ACC112 (cell line): Measurements from ENCODE around the gene CFHR1.
A peak's percentile ranks its signal among the peaks of the same experiment; 100 is the strongest.
"Not testable (repeated sequence)": the region's sequence is repeated elsewhere in the genome, so short reads cannot be mapped to it uniquely, and the experiment has no call there.

Source experiments
- H2AFZ ChIP-seq: fragments of 200-600 bp; sonication (generic); one replicate; pipeline ENCODE4 v1.6.0; 2017; ENCODE audit warnings: antibody characterized with exemption, low read length; ENCODE audit not compliant: unreplicated experiment
- H3K27ac ChIP-seq: fragments of 200-600 bp; sonication (generic); 2 replicates; pipeline ENCODE4 v1.5.1; 2014; ENCODE audit warnings: low read depth, mild to moderate bottlenecking, antibody characterized with exemption, low read length, moderate library complexity
- H3K27me3 ChIP-seq: fragments of 200-600 bp; sonication (generic); 2 replicates; pipeline ENCODE4 v1.6.1; 2014; ENCODE audit warnings: mild to moderate bottlenecking, antibody characterized with exemption, low read length, moderate library complexity, mixed read lengths; ENCODE audit not compliant: insufficient read depth
- H3K36me3 ChIP-seq: fragments of 200-600 bp; sonication (generic); 2 replicates; pipeline ENCODE4 v1.6.1; 2016; ENCODE audit warnings: mild to moderate bottlenecking, antibody characterized with exemption, low read length, moderate library complexity, mixed read lengths; ENCODE audit not compliant: insufficient read depth
- H3K4me1 ChIP-seq: fragments of 200-600 bp; sonication (generic); one replicate; pipeline ENCODE4 v1.6.1; 2016; ENCODE audit warnings: low read length, mixed read lengths; ENCODE audit not compliant: insufficient read depth, unreplicated experiment, control insufficient read depth
- H3K4me3 ChIP-seq: fragments of 200-600 bp; sonication (generic); 2 replicates; pipeline ENCODE4 v1.5.1; 2014; ENCODE audit warnings: mild to moderate bottlenecking, low read depth, low read length
- H3K79me2 ChIP-seq: fragments of 200-600 bp; sonication (generic); one replicate; pipeline ENCODE4 v1.6.0; 2016; ENCODE audit warnings: low read length; ENCODE audit not compliant: control insufficient read depth, unreplicated experiment, insufficient read depth

CFHR1 gene

DNA sequence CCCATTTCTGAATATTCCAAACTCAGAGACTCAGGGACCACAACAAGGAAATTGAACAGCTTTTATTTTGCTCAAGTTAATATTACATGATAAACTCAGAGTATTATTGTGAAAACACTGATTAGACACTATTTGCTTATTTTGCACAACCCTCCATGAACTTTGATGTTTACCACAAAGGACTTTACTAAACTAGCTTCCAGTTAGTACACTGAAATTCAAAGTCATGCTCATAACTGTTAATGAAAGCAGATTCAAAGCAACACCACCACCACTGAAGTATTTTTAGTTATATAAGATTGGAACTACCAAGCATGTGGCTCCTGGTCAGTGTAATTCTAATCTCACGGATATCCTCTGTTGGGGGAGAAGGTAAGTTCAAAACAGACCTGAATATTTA, at the start of gene CFHR1:
Gene CFHR1, plus strand, starts transcription at position 201 of the 400 bp plus-strand sequence. Its CDS starts 114 bp downstream, at position 315.
- H3K4me1 ChIP-seq, H3K4me3 ChIP-seq, H3K79me2 ChIP-seq, H3K36me3 ChIP-seq, H2AFZ ChIP-seq, H3K27ac ChIP-seq, H3K27me3 ChIP-seq: not testable (repeated sequence)

DNA sequence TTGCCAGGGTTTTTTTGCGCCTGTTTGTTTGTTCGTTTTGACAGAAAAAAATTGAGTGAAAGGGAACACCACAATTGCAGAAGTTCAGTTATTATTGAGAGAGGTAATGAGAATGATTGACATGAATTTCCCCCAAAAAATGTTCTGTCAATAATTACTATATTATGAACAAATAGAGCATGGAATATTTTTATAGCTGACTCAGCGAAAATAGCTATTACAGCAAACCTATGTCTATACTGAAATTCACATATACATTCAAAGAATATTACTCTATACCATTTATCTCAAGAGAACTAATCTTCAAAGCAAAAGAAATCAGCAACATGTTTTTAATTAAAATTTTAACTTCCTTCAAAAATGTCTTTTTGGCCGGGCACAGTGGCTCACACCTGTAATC, 49.7 kb upstream of the CFHR1 start:
- not testable (repeated sequence) for H3K36me3 ChIP-seq, H3K4me3 ChIP-seq, H3K27me3 ChIP-seq, H3K27ac ChIP-seq, H2AFZ ChIP-seq, H3K79me2 ChIP-seq, H3K4me1 ChIP-seq

DNA sequence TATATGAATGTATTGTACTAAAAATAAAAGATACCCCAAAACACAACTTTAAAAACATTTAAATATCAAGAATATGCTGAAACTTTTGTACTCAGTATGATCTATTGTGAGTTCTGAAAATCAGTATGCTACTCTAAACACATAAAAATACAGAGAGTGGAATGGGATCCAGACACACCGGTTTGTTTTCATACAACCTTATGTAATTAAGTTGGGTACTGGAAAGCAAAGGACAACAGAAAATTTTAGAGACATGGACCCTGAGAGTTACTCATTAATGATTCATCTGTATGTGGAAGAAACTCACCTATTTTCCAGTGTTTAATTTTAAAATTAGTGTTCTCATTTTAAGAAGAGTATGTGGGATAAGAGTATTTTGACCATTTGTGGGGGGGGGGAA, 45.8 kb upstream of the CFHR1 start:
- H2AFZ ChIP-seq: no peak overlapping the region
- no peaks in the 10 kb centered on the region for H3K4me1 ChIP-seq
- no peaks in the 10 kb centered on the region for H3K27me3 ChIP-seq
- no peak overlapping the region for H3K27ac ChIP-seq
- H3K4me3 ChIP-seq: no peak overlapping the region
- H3K79me2 ChIP-seq: no peaks in the 10 kb centered on the region
- no peaks in the 10 kb centered on the region for H3K36me3 ChIP-seq

DNA sequence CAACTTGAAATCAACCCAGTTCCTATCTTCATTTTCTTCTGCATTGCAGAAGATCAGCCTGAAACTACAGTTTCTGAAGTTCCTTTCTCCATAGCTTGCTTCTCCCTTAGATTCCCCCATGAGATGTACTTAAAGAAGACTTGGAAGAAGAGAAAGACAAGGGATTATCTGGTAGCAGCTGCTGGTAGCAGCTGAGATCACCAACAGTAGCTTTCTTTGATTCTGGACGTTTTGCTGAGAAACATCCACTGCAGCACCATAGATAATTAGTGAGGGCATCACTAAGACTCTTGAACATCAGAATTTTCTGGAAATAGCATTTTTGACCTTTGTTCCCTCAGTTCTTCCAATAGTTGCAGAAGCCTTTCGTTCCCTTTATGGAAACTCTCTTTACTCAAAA, 45.4 kb upstream of the CFHR1 start:
- Histone ChIP-seq H3K79me2 (no peaks in the 10 kb centered on the region), H3K4me3 (no peak overlapping the region), H2AFZ (peak overlapping the region; percentile 7), H3K27me3 (no peaks in the 10 kb centered on the region), H3K27ac (no peak overlapping the region), H3K36me3 (no peaks in the 10 kb centered on the region), H3K4me1 (no peaks in the 10 kb centered on the region)

DNA sequence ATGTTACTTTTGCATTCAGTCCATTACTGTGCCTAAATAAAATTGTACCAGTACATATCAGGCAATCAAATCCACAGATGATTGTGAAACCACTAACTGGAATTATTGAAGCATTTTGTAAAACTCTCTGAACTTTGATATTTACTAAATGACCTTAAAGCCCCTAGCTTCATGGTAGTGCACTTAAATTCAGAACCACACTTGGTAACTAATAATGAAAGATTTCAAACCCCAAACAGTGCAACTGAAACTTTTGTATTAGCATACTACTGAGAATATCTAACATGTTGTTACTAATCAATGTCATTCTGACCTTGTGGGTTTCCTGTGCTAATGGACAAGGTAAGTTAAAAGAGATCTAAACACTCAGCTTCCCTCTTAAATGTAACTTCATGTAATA, 44.9 kb upstream of the CFHR1 start, which contains the start of gene CFHR3:
Gene CFHR3, plus strand, starts transcription at position 238 of the 400 bp plus-strand sequence. Its CDS starts 47 bp downstream, at position 285.
- H3K27ac ChIP-seq: no peak within 1 kb of the TSS
- H3K4me3 ChIP-seq: no peak within 1 kb of the TSS
- peak within 1 kb of the TSS; percentile 7 for H2AFZ ChIP-seq
- no peaks in the 10 kb centered on the region for H3K79me2 ChIP-seq
- no peaks in the 10 kb centered on the region for H3K27me3 ChIP-seq
- H3K36me3 ChIP-seq: no peaks in the 10 kb centered on the region
- H3K4me1 ChIP-seq: no peaks in the 10 kb centered on the region

DNA sequence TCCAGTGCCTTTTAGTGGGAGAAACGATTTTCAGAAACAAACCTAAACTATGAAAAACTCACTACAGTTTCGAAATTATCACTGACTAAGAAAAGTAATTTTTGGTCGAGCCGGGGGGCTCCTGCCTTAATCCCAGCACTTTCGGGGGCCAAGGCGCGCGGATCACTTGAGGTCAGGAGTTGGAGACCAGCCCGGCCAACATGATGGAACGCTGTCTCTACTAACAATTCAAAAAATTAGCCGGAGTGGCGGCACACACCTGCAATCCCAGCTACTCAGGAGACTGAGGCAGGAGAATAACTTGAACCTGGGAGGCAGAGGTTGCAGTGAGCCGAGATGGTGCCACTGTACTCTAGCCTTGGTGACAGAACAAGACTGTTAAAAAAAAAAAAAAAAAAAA, 41.9 kb upstream of the CFHR1 start:
- no peaks in the 10 kb centered on the region for H3K79me2 ChIP-seq
- H3K36me3 ChIP-seq: no peaks in the 10 kb centered on the region
- no peak overlapping the region for H3K4me3 ChIP-seq
- H3K4me1 ChIP-seq: no peaks in the 10 kb centered on the region
- H3K27ac ChIP-seq: no peak overlapping the region
- no peaks in the 10 kb centered on the region for H3K27me3 ChIP-seq
- H2AFZ ChIP-seq: no peak overlapping the region

DNA sequence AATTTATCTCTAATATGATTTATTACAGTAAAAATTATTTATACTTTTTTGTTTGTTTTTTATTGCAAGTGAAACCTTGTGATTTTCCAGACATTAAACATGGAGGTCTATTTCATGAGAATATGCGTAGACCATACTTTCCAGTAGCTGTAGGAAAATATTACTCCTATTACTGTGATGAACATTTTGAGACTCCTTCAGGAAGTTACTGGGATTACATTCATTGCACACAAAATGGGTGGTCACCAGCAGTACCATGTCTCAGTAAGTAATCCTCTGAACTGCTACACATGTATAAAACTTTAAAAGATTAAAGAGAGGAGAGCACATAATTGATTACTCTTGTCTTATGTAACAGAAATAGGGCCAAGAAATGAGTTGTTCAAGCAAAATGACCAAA, 40.4 kb upstream of the CFHR1 start:
- Histone ChIP-seq H3K4me3 (no peak overlapping the region), H3K27ac (no peak overlapping the region), H3K36me3 (no peaks in the 10 kb centered on the region), H3K79me2 (no peaks in the 10 kb centered on the region), H3K4me1 (no peaks in the 10 kb centered on the region), H3K27me3 (no peaks in the 10 kb centered on the region), H2AFZ (no peak overlapping the region)

DNA sequence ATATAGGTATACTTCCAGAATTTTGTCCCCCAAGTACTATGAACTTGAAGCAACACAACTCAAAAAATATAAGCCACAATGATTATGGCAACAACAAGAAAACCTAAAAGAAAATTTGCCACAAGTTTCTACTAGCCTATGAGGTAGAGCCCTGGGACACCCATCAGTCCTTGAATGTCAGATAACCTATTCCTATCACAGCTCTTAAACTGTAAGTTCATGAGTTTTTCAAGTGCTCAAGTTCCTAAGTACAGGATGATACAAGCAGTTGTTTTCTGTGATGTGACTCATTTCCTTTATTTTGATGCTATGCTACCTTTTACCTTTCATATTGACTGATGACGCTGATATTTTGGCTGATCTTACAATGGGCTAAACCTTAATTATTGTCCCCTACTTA, 28.3 kb upstream of the CFHR1 start:
- H3K36me3 ChIP-seq: not testable (repeated sequence)

DNA sequence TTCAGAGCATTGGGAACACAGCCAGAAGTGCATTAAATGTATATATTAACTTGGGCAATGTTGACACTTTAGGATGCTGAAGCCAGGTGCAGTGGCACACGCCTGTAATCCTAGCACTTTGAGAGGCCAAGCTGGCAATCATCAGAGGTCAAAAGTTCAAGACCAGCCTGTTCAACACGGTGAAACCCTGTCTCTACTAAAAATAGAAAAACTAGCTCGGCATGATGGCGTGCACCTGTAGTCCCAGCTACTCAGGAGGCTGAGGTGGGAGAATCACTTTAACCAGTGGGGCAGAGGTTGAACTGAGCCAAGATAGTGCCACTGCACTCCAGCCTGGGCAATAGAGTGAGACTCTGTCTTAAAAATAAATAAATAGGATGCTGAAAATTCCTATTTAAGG, 25.4 kb upstream of the CFHR1 start:
- H2AFZ ChIP-seq, H3K27me3 ChIP-seq, H3K27ac ChIP-seq, H3K79me2 ChIP-seq, H3K4me3 ChIP-seq, H3K4me1 ChIP-seq, H3K36me3 ChIP-seq: not testable (repeated sequence)

More for the DNA sequence above, 28.3 kb upstream of the CFHR1 start:
- H3K27me3 ChIP-seq, H3K79me2 ChIP-seq, H2AFZ ChIP-seq, H3K4me1 ChIP-seq, H3K4me3 ChIP-seq, H3K27ac ChIP-seq: not testable (repeated sequence)

DNA sequence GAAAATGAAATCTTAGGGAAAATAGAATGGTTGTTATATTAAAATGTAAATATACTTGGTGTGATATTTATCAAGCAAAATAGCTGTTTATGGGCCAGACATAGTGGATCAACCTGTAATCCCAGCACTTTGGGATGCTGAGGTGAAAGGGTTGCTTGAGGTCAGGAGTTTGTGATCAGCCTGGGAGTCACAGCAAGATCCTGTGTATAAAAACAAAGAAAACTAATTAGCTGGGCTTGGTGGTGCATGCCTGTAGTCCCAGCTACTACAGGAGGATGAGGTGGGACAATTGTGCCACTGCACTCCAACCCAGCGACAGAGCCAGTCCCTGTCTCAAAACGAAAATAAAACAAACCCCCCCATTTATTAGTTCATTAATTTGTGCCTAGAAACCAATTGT, 21.6 kb upstream of the CFHR1 start:
- no peak overlapping the region for H3K4me3 ChIP-seq
- H3K4me1 ChIP-seq: no peaks in the 10 kb centered on the region
- H3K79me2 ChIP-seq: no peaks in the 10 kb centered on the region
- H3K36me3 ChIP-seq: no peaks in the 10 kb centered on the region
- H2AFZ ChIP-seq: no peak overlapping the region
- H3K27me3 ChIP-seq: no peaks in the 10 kb centered on the region
- no peak overlapping the region for H3K27ac ChIP-seq

DNA sequence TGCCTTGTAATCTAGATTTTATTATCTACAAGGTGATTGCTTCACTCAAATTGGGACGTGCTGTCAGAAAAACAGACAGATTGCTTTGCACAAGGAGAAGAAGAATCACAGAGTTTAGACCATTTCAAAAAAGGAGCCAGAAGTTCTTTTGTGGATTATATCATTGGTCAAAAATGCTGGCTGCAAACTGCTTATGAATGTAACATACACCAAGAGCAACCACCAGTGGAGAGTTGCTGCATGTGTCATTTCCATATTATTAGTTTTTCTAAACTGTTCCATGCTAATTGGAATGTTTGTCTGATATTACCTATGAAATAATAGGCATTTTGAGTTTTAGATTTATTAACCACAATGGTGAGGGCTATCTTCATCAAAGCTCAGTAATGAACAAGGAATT, 17.6 kb upstream of the CFHR1 start:
- H3K27ac ChIP-seq, H2AFZ ChIP-seq, H3K4me1 ChIP-seq, H3K79me2 ChIP-seq, H3K27me3 ChIP-seq, H3K36me3 ChIP-seq, H3K4me3 ChIP-seq: not testable (repeated sequence)
